HL-60 (cell line): ENCODE measurements around the gene CEP128.

Source experiments
- DNase-seq, 2 experiments: peaks; one replicate each; pipeline ENCODE4 v3.0.0-alpha.2; 2010 to 2020; ENCODE audit warnings: low read depth in 1 of 2, low spot score in 1 of 2
- H3K27ac ChIP-seq: fragments of 250-450 bp; sonication (Bioruptor Pico); replicated peaks from 2 replicates; pipeline ENCODE4 v1.5.1; 2020; ENCODE audit warnings: mild to moderate bottlenecking, moderate library complexity
- H3K27me3 ChIP-seq: fragments of 250-450 bp; sonication (Bioruptor Pico); 2 replicates; pipeline ENCODE4 v1.5.1; 2021; ENCODE audit warnings: mild to moderate bottlenecking, moderate library complexity; ENCODE audit not compliant: insufficient read depth, poor library complexity, severe bottlenecking
- H3K4me3 ChIP-seq: replicated peaks from 2 replicates; pipeline ENCODE4 v1.5.1; 2011; ENCODE audit warnings: mild to moderate bottlenecking, control low read depth, low read length; ENCODE audit not compliant: insufficient read depth
- CTCF ChIP-seq: IDR thresholded peaks from one replicate; pipeline ENCODE4 v1.5.1; 2011; ENCODE audit warnings: low read length, control low read depth, inconsistent platforms; ENCODE audit not compliant: insufficient read depth
- GABPA ChIP-seq: IDR thresholded peaks from 2 replicates; pipeline ENCODE4 v1.6.1; 2012; ENCODE audit warnings: low read depth
- POLR2AphosphoS5 ChIP-seq: IDR thresholded peaks from 2 replicates; pipeline ENCODE4 v1.6.1; 2012; ENCODE audit warnings: low read depth
- REST ChIP-seq: IDR thresholded peaks from 2 replicates; pipeline ENCODE4 v1.6.1; 2012; ENCODE audit warnings: low read depth; ENCODE audit not compliant: insufficient replicate concordance
- SPI1 ChIP-seq: IDR thresholded peaks from 2 replicates; pipeline ENCODE4 v1.6.1; 2012; ENCODE audit warnings: low read depth, mild to moderate bottlenecking, borderline replicate concordance

The CEP128 gene

GRCh38 chr14:80554139-80554538 is 387.4 kb downstream of the CEP128 start:
- TF ChIP-seq GABPA: no peak
- no peak for TF ChIP-seq POLR2AphosphoS5
- no peak for TF ChIP-seq CTCF
- DNase-seq: no peak

GRCh38 chr14:80549141-80549540 is 392.4 kb downstream of the CEP128 start:
- H3K4me3 ChIP-seq: no peak overlapping the region
- H3K27ac ChIP-seq: no peak overlapping the region
- TF ChIP-seq CTCF (no peak), POLR2AphosphoS5 (no peak), REST (no peak), GABPA (no peak), SPI1 (no peak)
- DNase-seq: no peak
- H3K27me3 ChIP-seq: no peaks in the 10 kb centered on the region

More at GRCh38 chr14:80554139-80554538, 387.4 kb downstream of the CEP128 start:
- no peak overlapping the region for H3K4me3 ChIP-seq
- H3K27me3 ChIP-seq: no peaks in the 10 kb centered on the region
- no peak overlapping the region for H3K27ac ChIP-seq

GRCh38 chr14:80545935-80546854 is 395.3 kb downstream of the CEP128 start:
- TF ChIP-seq SPI1: no peak
- no peak for TF ChIP-seq POLR2AphosphoS5
- TF ChIP-seq GABPA: no peak
- no peak for TF ChIP-seq CTCF
- TF ChIP-seq REST: no peak
- no peak for DNase-seq
- H3K4me3 ChIP-seq: no peak overlapping the region
- H3K27me3 ChIP-seq: no peaks in the 10 kb centered on the region
- H3K27ac ChIP-seq: no peak overlapping the region
